RKO (cell line): Measurements from ENCODE around the gene LRRC8E.
A peak's percentile ranks its signal among the peaks of the same experiment; 100 is the strongest.

ENCODE experiments used
- DNase-seq: peaks from one replicate; pipeline ENCODE4 v3.0.0-alpha.2; 2016; ENCODE audit warnings: low spot score

Gene LRRC8E

DNA sequence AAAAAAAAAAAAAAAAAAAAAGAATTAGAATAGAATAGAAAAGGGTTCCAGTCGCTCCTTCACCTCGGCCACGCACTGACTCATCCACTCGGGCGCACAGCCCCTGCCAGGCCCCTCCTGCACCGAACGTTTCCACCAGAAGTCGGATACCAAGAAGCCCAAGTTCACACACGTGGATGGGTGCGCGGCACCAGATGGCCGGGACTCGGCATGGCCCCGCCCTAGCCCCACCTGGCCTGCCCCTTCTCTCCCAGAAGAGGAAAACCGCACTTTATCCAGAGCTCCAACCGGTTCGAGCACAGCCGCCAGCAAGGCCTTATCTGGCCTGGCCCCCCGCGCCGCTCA lies 20.0 kb upstream of the LRRC8E start:
- no peak for DNase-seq

DNA sequence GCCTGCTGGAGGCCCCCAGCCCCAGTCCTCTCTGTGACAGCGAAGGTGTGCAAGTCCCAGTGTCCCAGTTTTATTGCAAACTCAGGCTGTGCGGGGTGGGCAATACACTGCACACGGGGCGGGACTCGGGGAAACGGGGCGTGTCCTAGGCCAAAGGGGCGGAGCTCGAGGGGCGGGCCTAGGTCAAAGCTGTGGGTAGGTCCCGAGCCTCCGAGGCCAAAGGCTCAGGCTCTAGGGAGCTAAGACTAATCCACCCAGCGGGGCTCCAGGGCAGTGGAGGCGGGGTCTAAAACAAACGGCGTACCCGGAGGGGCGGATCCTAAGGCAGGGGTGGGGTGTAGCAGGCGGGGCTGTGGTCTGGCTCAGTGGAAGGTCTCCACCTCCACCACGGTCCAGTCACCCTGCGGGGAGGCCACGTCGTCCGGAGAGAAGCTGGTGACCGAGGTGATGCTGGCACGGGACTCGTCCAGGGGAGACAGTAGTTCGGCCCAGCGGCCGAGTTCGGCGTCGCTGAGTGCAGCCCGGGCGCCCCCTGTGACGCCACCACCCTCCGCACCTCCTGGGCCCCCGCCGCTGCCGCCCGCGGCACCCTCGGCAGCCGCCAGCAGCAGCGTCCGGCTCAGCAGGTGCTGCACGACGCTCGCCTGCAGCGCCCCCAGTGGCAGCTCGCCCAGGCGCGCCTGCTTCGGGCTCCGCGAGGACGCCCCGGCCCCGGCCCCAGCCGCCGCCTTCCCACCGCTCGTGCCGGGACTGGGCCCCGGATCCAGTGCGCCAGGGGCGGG lies 19.4 kb upstream of the LRRC8E start:
- peak; percentile 85 for DNase-seq

DNA sequence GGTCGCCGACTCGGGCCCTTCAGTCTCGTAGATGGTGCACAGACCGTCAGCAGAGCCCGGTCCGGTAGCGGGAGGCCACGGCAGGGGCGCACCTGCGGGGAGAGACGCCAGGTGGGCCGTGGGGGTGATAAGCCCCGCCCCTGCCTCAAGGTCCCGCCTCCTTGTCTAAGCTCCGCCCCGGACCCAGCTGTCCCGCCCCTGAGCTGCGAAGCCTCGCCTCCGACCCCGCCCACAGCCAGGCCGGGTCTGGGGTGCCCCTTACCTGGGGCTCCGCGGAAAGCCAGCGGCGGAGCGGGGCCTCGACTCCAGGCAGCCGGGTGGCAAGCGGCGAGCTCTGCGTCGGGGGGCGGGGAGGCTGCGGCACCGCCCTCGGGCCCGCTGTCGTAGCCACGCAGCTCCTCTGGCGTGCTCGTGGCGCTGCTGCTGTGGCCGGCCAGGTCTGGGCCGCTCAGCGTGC lies 18.8 kb upstream of the LRRC8E start:
- peak; percentile 75 for DNase-seq

DNA sequence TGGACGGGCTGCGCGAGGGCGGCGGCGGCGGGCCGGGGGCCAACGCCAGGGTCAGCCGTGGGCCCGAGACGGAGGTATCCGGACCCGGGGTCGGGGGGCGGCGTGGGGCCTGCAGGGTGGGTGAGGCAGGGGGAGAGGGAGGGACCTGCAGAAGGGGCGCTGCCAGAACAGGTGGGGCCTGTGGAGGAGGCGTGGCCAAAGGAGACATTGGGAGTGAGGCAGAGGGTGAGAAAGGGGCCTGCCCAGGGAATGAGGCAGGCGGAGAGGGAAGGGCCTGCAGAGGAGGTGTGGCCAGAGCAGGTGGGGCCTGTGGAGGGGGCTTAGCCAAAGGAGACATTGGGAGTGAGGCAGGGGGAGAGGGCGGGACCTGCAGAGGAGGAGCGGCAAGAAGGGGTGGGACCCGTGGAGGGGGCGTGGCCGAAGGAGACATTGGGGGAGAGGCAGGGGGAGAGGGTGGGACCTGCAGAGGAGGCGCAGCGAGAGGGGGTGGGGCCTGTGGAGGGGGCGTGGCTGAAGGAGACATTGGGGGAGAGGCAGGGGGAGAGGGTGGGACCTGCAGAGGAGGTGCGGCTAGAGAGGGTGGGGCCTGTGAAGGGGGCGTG lies 18.3 kb upstream of the LRRC8E start:
- peak; percentile 84 for DNase-seq

DNA sequence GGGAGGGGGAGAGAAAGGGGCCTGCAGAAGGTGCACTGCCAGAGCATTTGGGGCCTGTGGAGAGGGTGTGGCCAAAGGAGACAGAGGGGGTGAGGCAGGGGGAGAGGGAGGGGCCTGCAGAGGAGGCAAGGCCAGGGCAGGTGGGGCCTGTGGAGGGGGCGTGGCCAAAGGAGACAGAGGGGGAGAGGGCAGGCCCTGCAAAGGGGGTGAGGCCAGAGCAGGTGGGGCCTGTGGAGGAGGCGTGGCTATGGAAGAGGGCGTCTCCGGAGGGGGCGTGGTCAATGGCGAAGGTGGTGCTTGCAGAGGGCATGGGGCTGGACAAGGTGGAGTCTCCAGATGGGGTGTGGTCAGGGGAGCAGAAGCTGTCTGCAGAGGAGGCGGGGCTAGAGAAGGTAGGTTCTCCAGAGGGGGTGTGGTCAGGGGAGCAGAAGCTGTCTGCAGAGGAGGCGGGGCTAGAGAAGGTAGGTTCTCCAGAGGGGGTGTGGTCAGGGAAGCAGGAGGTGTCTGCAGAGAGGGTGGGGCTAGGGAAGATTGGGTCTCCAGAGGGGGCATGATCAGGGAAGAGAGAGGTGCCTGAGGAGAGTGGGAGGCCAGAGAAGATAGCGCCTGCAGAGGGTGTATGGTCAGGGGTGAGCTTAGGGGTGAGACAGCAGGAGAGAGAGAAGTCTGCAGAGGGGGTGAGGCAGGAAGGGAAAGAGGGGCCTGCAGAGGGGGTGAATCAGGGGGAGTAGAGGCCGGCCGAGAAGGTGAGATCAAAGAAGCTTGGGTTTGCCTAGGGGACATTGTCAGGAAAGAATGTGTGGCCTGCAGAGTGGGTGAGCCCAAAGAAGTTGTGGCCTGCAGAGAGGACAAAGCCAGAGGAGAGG lies 17.5 kb upstream of the LRRC8E start:
- peak; percentile 90 for DNase-seq

DNA sequence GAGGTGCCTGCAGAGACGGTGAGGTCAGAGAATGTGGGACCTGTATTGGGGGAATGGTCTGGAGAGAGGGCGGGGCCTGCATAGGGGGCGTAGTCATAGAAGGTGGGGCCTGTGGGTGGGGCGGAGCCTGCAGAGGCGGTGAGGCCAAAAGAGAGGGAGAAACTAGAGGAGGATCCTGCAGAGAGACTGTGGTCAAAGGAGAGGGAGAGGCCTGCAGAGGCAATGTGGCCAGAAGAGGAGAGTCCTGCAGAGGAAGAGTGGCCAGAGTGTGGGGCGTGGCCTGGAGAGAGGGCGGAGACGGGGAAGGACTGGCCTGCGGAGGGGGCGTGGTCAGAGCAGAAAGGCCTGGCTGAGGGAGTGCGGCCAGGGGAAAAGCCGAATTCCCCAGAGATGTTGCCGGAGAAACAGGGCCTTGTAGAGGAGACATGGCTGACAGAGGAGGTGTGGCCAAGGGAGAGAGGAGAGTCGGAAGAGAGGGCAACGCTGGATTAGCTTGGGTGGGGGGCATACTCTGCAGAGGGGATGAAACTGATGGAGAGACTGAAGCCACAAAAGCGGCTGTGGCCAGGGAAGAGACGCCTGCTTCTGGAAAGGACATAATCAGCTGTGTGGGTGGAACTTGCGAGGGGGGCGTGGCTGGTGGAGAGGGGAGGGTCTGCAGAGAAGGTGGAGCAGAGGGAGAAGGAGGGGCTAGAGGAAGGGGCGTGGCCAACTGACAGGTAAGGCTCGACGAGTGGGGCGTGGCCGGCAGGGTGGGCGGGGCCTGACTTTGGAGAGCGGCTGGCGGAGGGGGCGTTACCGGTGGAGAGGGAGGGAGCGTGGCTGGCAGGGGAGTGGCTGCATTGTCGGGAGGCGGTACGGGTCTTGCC lies 16.6 kb upstream of the LRRC8E start:
- DNase-seq: peak; percentile 90

DNA sequence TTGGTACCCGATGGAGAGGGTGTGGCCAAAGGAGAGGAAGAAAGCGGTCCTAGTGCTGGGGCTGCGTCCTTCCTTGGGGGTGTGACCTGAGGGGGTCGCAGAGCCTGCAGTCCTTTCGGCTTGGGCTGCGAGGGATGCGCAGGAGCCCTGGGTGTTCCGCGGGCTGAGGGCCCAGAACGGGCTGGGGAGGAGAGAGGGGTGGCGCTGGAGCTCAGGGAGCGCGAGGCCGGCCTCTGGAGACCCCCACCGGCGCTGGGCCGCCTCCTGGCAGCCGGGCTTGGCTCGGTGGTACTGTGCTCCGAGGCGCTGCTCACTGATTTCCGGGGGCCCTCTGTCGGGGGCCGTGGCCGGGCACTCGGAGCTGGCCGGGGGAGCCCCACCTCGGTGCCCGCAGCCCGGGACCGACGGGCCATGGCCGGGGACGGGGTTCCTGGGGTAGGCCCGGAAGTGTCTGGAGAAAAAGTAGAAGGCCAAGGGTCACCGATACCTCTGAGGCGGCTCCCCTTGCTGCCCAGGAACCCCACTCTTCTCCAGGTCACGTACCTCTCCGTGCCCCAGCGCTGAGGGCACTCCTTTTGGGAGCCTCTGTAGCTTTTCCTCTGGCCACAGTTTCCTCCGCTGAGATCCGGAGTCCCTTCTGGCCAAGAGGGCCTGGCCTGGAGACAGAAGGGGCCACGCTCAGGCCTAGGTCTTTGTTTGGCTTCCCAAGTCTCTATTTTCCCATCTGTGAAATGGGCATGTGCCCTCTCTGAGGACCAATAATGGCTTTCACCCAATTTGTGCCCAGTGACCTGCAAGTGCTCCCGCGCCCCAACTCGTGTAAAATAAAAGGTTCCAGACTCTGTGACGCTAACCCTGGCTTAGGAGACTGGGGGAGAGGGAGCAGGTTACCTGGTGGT lies 15.8 kb upstream of the LRRC8E start:
- DNase-seq: no peak

DNA sequence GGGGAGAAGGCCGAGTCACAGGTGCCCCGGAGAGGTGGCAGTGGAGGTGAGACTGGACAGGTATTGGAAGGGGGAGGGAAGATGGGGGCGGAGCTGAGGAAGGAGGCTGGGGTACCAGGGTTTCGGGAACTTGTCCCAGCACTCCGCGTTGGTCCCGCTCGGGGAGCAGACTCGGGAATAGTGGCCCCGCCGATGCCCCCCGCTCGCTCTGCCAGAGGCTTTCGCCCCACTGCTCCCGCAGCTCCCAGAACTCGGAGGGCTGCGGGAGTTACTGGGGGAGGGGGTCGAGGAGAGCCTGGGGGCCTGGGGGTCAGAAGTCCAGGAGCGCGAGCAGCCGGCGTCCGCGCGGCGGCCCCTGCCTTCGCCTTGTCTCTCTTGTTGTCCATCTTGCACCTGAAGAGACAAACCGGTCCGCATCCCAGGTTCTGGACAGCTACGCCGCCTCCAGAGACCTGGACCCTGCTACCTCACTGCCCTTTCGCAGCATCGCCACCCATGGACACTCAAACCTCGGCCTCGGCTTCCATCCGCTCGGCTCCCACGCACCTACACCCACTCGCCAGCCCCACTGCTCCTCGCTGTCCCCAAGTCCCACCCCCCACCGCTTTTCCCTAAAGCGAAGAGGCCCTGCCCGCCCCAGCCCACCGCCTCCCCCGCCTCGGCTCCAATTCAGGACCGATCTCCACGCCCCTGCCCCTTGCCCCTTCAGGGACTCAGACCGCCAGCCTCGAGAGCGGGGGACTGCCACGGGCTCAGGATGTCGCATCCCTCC lies 14.8 kb upstream of the LRRC8E start:
- no peak for DNase-seq

DNA sequence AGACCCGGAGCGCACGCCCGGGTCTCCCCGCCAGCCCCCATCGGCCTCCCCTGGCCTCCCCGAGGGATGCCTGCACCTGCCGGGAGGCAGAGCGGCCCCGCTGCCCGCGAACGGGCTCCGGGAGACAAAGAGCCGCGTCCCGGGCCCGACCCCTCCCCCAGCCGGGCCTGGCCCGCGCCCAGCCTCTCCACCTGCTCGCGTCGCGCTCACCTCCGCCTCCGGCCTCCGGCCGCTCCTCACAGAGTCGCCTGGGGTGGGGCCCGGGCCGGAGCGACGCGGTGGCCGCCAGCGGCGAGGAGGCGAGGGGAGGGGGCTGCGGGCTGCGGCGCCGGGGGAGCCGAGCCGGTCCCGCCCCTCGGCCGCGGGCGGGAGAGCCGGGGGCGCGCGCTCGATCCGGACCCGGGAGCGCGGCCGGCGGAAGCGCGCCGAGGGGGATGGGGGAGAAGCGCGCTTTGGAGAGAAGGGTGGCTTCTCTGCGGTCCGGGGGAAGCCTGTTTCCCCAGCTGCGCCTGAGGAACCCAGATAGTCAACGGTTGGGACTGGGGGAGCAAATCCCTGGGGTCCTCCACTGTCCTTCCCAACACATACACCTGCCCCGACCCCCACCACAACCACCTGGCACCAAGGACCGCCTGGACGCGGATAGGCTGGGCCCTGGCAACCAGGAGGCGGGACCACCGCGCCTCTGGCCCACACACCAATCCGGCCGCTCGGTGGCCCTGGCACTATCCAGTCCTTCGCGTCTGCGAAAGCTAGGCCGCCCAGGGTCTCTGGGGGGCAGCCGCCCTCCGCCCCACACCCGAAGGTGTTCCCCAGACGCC lies 14.0 kb upstream of the LRRC8E start, which contains the start of gene PRR36:
PRR36 (minus strand) TSS at position 315 of the 821 bp plus-strand sequence. CDS start 701 bp downstream, outside the sequence.
- no peak for DNase-seq

DNA sequence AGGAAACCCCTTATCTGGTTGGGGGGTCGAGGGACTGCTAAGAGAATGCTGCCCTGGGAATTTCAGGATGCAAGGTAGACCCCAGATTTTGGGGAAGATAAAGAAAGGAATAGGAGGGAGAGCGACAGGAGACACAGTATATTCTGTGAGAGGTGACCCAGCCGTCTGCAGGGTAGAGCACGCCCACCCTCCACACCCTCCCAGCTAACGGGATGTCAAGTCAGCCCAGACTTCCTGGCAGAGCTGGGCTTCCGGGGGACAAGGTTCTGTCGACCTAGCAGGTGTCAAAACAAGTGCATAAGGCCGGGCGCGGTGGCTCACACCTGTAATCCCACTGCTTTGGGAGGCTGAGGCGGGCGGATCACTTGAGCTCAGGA lies 13.4 kb upstream of the LRRC8E start:
- DNase-seq: no peak

DNA sequence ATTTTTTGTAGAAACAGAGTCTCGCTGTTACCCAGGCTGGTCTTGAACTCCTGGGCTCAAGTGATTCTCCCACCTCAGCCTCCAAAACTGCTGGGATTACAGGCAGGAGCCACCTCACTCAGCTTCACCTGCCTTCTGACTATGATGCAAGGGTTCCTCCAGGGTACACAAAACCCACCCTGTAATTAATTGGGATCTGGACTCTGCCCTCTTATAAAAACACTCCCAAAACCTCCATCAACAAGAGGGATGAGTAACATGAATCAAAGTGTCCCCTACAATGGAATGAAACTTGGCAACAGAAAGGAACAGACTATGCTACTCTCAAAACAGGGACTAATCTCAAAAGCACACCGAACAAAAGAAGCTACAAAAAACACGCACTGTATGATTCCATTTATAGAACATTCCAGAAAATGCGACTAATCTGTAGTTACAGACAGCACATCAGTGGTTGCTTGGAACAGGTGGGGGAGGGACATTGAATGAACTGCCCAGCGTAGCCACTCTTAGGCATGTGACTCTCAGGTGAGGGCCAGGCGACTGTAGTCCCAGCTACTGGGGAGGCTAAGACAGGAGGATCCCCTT lies 11.0 kb upstream of the LRRC8E start:
- DNase-seq: no peak

DNA sequence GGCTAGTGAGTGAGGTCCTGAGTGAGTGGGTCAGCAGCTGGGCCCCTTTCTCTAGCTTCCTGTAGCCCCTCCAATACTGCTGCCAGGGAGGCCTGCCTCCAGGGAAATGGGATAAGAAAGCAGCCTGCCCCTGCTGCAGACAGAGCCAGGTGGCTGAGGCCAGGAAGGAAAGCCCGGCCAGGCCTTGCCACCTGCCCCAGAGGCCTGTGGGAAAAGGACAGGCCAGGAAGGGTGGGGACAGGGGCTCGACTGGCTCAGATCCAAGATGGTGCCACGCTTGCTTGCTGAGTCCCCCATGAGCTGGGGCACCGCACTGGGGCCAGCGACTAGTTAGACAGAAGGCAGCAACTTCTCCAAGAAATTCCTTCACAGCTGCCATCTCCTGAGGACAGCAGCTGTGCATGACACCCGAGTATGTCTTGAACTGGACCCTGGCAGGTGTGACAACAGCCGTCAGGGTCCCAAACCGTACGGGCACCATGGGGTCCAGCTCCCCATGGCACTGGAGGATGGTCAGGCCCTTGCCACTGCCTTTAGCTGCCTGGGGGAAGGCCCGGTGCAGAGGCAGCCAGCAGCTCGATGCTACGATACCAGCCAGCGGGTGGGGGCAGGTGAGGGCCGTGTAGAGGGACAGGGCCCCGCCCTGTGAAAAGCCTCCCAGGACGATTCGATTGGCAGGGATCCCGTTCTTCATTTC lies 9.1 kb upstream of the LRRC8E start:
- DNase-seq: no peak

DNA sequence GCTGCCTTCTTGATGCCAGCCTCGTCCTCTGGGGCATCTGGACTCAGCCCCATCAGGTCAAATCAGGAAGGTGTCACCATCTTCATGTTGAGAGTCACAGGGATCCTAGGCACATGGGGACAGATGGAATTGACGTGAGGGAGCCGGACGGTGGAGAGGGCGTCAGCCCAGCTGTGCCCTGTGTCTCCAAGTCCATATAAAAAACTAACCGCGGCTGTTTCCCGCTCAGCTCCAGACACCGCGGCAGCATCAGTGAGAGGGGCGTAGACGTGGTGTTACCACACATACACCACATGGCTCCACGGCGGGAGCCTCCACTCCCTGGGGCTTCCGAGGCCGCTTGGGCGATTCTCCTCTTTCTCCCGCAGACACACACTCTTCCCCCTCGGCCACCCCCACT lies 8.5 kb upstream of the LRRC8E start:
- DNase-seq: no peak

DNA sequence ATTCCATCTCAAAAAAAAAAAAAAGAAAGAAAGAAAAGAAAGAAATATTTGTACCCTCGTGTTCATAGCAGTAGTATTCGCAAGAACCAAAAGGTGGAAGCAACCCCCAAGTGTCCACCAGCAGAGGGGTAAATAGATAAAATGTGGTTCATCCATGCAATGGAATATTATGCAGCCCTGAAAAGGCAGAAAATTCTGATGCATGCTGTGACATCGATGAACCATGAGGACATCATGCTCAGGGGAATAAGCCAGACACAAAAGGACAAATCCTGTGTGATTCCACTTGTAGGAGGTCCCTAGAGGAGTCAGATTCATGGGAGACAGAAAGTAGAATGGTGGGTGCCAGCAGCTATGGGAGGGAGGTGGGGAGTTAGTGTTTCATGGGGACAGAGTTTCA lies 6.4 kb upstream of the LRRC8E start:
- no peak for DNase-seq

DNA sequence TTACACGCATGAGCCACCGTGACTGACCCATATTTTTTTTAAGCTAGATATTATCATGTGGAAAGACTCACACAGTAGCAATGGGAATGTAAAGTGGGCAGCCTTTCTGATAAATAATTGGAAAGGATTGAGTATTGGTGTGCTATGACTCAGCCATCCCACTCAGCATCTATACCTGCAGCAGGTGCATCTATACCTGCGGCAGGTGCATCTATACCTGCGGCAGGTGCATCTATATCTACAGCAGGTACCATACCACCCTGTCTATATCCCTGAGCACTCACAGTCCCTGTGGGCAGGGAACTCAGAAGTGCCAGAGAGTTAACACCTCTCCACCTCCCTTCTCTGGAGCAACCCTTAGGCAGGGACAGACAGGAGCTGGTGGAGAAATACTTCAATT lies 5.2 kb upstream of the LRRC8E start:
- no peak for DNase-seq

DNA sequence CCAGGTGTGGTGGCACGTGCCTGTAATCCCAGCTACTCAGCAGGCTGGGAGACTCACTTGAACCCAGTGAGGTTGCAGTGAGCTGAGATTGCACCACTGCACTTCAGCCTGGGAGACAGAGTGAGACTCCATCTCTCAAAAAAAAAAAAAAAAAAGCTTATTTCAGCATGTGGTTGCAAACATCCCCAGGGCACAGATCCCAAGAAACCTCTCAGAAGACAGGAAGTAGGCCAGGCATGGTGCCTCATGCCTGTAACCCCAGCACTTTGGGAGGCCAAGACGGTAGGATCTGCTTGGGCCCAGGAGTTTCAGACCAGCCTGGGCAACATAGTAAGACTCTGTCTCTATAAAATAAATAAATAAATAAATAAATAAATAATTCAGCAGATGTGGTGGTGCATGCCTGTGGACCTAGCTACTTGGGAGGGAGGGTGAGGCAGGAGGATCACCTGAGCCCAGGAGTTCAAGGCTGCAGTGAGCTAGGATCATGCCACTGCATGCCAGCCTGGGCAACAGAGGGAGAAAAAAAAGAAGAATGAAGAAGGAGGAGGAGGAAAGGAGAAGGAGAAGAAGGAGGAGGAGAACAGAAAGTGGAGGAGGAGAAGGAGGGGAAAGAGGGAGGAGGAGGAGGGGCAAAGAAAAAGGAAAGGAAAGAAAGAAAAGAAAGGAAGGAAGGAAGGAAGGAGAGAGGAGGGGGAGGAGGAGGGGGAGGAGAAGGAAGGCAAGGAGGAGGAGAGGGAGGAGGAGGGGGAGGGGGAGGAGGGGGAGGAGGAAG lies 4.3 kb upstream of the LRRC8E start:
- DNase-seq: no peak

DNA sequence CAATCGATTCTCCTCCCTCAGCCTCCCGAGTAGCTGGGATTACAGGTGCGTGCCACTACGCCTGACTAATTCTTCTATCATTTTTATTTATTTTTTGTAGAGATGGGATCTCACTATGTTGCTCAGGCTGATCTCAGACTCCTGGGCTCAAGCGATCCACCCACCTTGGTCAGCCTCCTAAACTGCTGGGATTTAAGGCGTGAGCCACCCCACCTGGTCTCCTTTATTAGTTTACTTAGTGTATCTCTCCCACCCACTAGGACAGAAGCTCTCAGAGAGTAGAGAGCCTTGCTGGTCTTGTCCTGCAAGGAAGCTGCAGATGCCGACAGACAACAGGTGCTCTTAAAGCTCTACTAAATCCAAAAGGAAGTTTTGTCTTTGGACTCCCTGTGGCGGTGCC lies 2.5 kb upstream of the LRRC8E start:
- no peak for DNase-seq
